Activated CD8-positive, alpha-beta memory T cell treated with anti-CD3 and anti-CD28 coated beads, Interleukin-2, amount 50 U/mL, for 48 hours (primary cell): ENCODE data around the gene LRP1-AS.

Experiments used
- DNase-seq: peaks from one replicate; pipeline ENCODE4 v3.0.0-alpha.2; 2020

Gene LRP1-AS

DNA sequence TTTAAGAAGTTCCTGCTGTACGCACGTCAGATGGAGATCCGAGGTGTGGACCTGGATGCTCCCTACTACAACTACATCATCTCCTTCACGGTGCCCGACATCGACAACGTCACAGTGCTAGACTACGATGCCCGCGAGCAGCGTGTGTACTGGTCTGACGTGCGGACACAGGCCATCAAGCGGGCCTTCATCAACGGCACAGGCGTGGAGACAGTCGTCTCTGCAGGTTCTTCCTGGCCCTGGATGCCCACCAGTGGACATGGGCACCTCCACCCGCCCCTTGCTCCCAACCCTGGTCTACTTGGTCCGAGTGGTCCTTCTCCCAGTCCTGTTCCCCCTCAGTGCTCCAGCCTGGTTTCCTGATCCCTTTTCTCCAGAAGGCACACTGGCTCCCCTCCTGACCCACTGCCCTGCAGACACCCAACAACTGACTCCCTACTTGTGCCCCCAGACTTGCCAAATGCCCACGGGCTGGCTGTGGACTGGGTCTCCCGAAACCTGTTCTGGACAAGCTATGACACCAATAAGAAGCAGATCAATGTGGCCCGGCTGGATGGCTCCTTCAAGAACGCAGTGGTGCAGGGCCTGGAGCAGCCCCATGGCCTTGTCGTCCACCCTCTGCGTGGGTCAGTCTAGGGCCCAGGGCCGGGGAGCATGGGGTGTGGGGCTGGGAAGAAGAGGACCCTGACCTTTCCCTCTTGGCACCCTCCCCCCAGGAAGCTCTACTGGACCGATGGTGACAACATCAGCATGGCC, 32.1 kb upstream of the LRP1-AS start:
- DNase-seq, result no peak

DNA sequence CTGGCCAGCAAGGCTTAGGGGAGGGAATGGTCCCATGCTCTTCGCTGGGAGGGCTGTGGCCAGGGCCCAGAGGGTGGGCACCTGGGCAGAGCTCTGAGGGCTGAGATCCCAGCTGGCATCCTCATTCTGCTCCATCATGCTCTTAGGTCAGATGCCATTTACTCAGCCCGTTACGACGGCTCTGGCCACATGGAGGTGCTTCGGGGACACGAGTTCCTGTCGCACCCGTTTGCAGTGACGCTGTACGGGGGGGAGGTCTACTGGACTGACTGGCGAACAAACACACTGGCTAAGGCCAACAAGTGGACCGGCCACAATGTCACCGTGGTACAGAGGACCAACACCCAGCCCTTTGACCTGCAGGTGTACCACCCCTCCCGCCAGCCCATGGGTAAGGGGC, 30.8 kb upstream of the LRP1-AS start:
- no peak for DNase-seq

GRCh38 chr12:57177354-57177753, 29.9 kb upstream of the LRP1-AS start:
- DNase-seq, result no peak

DNA sequence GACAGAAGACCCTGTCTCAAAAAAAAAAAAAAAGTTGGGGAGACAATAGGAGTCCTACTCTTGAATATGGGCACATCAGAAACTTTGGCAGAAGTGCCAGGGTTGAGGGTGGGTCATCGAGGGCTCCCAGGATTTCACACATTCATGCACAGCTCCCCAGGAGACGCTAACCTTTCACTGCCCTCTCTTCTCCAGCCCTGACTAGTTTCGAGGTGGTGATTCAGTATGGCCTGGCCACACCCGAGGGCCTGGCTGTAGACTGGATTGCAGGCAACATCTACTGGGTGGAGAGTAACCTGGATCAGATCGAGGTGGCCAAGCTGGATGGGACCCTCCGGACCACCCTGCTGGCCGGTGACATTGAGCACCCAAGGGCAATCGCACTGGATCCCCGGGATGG, 29.4 kb upstream of the LRP1-AS start:
- no peak for DNase-seq

- no peak for DNase-seq
These were observed 28.7 kb upstream of the LRP1-AS start for GRCh38 chr12:57176139-57176477.

GRCh38 chr12:57175428-57176138, 28.2 kb upstream of the LRP1-AS start:
- DNase-seq, result peak; percentile 88

GRCh38 chr12:57173683-57174082, 26.3 kb upstream of the LRP1-AS start:
- no peak for DNase-seq

GRCh38 chr12:57173089-57173488, 25.7 kb upstream of the LRP1-AS start:
- DNase-seq, result no peak

DNA sequence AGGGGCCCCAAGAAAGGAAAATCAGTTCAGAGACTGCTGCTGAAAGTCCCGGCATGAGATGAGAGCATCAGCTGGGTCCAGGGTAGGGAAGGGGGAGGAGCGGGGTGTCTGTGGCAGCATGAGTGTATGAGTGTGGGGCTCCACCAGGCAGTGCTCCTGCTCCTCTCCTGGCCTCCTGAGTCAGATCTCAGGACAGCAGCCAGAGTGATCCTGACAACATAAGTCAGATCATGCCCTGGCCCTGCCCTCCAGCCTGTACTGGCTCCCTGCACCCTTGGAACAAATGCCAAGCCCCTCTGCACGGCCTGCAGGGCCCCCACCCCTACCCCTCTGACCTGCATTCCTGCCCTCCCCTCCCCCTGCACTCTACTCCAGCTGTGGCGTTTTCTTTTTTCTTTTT, 24.2 kb upstream of the LRP1-AS start:
- DNase-seq, result no peak

DNA sequence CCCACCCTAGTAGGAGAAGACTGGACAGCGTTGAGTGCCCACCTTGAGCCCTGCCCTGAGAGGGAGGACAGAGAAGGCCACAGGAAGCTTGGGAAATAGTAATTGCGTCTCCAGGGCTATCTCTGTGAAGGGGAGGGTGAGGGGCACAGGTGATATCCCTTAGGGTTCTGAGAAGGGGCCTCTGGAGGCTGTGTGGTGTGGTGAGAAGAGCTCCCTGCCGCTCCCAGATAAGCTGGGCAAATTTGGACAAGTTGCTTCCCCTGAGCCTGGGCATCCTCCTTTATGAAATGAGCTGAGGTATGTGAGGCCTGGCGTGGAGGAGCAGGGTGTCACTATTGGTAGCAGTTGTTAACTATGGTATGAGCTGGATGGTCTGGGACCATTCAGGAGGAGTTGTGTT, 23.5 kb upstream of the LRP1-AS start:
- no peak for DNase-seq

DNA sequence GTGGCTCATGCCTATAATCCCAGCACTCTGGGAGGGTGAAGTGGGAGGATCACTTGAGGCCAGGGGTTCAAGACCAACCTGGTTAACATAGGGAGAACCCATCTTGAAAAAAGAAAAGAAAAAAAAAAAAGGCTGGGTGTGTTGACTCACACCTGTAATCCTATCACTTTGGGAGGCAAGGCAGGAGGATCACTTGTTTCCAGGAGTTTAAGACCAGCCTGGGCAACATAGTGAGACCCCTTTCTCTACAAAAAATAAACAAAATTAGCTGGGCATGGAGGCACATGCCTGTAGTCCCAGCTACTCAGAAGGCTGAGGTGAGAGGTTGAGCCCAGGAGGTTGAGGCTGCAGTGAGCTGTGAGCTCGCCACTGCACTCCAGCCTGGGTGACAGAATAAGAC, 23.0 kb upstream of the LRP1-AS start:
- no peak for DNase-seq

GRCh38 chr12:57169969-57170368, 22.6 kb upstream of the LRP1-AS start:
- DNase-seq, result no peak

DNA sequence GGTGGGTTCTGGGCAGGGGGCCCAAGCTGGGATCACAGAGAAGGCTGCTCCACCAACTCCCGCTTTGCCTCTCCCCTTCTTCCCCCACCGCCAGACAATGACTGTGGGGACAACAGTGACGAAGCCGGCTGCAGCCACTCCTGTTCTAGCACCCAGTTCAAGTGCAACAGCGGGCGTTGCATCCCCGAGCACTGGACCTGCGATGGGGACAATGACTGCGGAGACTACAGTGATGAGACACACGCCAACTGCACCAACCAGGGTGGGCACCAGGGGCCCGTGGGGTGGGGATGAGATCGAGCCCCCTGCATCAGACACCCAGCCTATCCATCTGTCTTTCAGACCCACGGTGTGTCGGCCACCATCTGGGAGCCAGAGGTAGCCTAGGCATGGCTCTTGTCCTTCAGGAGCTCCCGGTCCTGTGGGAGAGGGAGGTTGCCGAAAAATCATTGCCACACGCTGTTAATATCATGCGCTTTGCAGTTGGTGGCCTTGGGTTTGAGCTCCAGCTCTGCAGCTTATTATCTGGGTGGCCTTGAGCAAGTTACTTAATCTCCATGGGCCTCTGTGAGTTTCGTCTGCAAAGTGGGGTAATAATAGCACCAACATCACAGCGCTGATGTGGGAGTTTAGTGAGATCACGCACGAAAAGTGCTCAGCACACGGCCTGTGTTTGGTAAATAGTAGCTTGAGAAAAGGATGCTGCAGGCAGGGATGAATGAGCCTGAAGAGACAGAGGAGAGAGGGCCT, 21.8 kb upstream of the LRP1-AS start:
- no peak for DNase-seq

DNA sequence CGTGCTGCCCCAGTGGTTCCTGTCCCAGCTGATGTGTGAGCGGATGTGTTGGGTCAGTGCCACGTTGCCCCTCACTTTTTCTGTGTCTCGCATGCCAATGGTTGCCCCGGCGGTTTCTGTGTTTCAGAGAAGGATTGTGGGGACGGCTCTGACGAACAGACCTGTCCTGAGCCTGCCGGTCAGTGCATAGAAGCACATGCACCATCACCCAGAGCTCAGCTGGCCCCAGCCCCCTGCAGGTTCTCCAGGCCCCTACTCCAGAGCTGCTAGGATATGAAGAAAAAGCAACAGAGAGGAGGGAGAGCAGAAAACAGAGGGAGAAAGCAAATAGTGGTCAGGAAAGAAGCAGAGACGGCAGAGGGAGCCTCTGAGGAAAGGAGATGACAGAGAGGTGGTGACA, 20.6 kb upstream of the LRP1-AS start:
- no peak for DNase-seq

DNA sequence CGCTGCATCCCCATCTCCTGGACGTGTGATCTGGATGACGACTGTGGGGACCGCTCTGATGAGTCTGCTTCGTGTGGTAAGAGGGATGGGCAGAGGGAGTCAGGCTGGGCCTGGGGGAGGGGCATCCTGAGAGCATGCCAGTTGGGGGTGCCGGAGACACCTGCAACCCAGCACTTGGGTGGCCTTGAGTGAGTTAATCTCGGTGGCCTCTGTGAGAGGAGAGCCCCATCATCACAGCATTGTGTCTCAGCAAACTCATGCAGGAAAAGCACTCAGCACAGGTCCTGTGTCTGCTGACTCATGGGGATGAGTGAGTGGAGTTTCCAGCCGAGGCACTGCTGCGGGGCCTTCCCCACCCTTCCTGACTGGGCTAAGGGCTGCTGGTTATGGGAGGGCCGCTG, 19.6 kb upstream of the LRP1-AS start:
- peak; percentile 63 for DNase-seq

DNA sequence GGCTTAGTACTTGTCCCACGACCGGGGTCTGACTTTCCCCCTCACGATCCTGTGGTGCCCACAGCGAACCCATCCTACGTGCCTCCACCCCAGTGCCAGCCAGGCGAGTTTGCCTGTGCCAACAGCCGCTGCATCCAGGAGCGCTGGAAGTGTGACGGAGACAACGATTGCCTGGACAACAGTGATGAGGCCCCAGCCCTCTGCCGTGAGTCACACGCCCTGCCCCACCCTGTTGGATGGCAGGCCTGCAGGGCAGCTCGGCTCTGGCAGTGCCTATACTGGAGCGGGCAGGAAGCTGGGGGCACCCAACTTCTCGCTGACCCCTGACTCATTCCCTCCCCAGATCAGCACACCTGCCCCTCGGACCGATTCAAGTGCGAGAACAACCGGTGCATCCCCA, 18.3 kb upstream of the LRP1-AS start:
- no peak for DNase-seq

- DNase-seq, result no peak
These were observed 17.7 kb upstream of the LRP1-AS start for GRCh38 chr12:57164966-57165625.

- DNase-seq, result no peak
These were observed 17.0 kb upstream of the LRP1-AS start for GRCh38 chr12:57164454-57164853.

DNA sequence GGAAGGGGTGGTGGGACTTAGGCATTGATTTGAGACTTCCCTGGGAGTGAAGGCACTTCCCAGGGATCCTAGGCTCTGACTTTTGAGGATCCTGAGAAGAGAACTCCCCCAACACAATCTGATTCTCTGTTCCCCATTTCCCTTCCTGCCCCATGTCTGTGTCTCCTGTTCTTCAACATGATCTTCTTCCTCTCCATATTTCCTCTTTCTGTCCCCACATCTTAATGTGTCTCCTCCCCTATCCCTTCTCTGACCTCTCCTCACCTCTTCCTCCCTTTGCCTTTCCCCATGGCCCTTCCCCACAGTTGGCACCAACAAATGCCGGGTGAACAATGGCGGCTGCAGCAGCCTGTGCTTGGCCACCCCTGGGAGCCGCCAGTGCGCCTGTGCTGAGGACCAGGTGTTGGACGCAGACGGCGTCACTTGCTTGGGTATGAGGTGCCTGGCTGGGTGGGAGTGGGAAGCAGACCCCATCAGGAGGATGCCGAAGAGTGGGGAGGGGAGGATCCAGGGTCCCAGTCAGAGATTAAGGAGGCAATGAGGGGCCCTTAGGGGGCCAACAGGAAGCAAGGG, 15.2 kb upstream of the LRP1-AS start:
- DNase-seq, result no peak

- no peak for DNase-seq
These were observed 14.1 kb upstream of the LRP1-AS start for GRCh38 chr12:57161491-57161890.

DNA sequence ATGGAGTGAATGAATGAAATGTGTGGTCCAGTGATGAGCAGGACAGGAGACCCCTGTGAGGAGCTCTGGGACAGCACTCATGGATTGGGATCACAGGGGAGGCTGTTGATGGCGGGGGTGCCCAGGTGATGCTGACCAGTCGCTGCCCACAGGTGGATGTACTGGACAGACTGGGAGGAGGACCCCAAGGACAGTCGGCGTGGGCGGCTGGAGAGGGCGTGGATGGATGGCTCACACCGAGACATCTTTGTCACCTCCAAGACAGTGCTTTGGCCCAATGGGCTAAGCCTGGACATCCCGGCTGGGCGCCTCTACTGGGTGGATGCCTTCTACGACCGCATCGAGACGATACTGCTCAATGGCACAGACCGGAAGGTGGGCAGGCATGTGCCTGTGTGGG, 13.3 kb upstream of the LRP1-AS start:
- no peak for DNase-seq

GRCh38 chr12:57160040-57160439, 12.6 kb upstream of the LRP1-AS start:
- no peak for DNase-seq

DNA sequence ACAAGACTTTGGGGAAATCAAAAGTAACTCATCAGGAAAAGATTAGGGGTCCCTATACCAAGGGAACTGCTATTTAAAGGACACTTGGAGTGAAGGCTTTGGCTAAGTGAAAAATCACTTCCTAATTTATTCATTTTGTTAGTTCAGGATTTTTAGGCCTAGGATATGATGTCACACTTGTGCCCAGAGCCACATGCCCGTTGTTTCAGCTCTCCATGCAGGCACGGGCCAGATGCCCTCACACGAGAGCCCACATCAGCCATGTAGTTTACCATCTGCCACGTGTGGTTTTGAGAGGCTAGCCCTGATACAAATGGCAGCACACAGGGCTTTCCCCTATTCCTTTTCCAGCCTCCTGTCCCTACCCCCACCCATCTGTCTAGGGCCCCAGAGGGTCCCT, 11.9 kb upstream of the LRP1-AS start:
- DNase-seq, result no peak
